Adipose tissue (tissue), 3 donors: ENCODE results near the gene NIPAL1. TPM values are rescaled to one million over a fixed set of nuclear protein-coding genes. Genes with fewer than 3 reads are reported as not detected.

Experiments used
- H3K27ac ChIP-seq: one replicate; pipeline ENCODE4 v1.5.1; 2013; ENCODE audit warnings: low read depth, low read length
- WGBS, 3 donors: extraction: QIAGEN DNeasy Blood & Tissue Kit; methylation state at CpG; one replicate each; pipeline ENCODE4 v1.1.7; 2013; 5-methylcytosine and 5-hydroxymethylcytosine counted together
- polyA plus RNA-seq, 3 donors: library from polyadenylated mRNA; stranded (reverse); fragments of 200-250 nt; gene quantifications; one replicate each; pipeline ENCODE4 v1.2.3, GENCODE V29; 2013
- donor health status: healthy with polysubstance abuse.
- donor health status: Bipolar disorder and iron deficiency.
- donor health status: healthy.

NIPAL1 gene
- polyA plus RNA-seq, 3 donors = 0.11 to 0.77 (median 0.58) TPM

DNA sequence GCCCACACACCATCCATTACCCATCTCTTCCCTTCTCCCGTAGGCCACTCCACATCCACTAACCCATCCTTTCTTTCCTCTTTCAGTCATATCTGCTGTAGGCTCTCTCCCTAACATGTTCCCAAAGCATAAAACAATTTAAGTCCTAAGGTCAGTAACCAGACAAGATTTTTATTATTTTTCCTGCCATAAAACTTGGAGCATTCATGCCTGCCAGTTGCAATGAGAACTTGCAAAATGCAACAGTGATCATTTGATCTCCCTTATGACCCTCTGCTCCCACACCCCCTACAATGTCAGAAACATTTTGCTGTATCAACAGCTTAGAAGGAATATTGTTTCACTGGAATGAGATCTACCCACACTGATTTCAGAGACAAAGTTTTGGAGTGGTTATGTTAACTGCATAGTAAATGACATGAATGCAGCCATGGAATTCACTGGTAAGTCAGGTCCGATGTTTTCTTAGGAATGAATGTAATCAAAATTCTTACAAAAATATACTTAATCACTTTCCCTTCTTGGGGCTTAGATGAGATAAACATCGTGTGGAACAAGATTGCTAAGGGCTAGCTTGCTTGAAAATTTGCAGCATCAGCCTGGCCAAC is 5.7 kb downstream of the NIPAL1 start:
- WGBS, 3 donors = 69 to 79% (median 73%) methylated on average over 3 of the region's 3 CpGs

DNA sequence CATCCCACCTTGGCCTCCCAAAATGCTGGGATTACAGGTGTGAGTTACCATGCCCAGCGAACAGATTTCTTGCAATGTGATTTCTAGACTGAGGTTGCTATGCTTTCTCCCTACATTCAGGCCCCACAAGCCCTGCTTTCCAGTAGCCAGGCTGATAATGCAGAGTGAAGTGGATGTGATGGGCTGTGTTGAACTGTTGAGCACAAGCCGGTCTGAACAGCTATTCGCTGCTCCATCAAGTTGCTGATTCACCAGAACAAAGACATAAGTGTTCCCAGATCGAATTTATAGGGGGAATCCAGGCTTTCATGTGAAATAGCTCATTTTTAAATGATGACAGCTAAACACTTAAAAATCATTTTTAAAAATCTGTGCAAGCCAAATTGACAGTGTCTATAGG is 8.0 kb downstream of the NIPAL1 start:
- H3K27ac ChIP-seq = no peak overlapping the region
- 66 to 83% (median 79%) methylated on average over 4 of the region's 4 CpGs for WGBS, 3 donors

More for the DNA sequence above, 5.7 kb downstream of the NIPAL1 start:
- no peak overlapping the region for H3K27ac ChIP-seq

DNA sequence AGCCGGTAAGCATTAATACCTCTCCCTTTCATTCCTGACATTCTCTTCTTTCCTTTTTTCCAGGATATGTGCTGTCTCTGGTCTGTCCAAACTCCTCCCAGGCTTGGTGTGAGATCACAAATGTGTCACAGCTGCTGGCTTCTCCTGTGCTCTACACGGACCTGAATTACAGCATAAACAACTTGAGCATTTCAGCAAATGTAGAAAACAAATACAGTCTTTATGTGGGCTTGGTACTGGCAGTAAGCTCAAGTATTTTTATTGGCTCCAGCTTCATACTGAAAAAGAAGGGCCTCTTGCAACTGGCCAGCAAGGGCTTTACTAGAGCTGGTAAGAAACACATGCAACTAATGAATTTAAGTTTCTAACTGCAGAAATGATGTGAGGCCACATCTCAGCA is 8.4 kb downstream of the NIPAL1 start:
- H3K27ac ChIP-seq = no peak overlapping the region
- WGBS, 3 donors = 42 to 52% (median 44%) methylated on average over 2 of the region's 2 CpGs

DNA sequence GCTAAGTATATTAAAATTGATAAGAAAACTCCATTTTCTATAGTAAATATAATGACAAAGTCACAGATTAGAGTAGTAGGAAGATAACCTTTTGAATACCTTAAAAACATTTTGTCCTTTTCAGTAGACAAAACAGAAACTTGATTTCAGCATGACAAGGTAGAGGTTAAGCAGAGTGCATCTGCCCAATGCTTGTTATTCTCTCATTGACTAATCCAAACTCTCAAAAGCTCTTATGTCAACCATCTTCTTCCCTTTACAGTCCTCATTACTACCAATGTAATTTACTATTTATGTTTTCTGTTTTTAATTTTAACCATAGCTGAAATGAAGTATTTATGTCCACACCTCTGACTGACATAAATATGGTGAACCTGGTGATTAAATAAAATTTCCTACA is 11.1 kb downstream of the NIPAL1 start:
- no peak overlapping the region for H3K27ac ChIP-seq

DNA sequence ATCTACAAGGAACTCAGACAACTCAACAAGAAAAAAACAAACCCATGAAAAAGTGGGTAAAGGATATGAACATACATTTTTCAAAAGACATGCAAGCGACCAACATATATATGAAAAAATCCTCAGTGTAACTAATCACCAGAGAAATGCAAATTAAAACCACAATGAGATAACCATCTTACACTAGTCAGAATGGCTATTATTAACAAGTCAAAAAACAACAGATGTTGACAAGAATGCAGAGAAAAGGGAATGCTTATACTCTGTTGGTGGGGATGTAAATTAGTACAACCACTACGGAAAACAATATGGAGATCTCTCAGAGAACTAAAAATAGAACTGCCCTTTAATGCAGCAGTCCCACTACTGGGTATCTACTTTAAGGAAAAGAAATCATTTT is 12.1 kb downstream of the NIPAL1 start:
- no peak overlapping the region for H3K27ac ChIP-seq
- 53 to 86% (median 58%) methylated on average over 2 of the region's 2 CpGs for WGBS, 3 donors

DNA sequence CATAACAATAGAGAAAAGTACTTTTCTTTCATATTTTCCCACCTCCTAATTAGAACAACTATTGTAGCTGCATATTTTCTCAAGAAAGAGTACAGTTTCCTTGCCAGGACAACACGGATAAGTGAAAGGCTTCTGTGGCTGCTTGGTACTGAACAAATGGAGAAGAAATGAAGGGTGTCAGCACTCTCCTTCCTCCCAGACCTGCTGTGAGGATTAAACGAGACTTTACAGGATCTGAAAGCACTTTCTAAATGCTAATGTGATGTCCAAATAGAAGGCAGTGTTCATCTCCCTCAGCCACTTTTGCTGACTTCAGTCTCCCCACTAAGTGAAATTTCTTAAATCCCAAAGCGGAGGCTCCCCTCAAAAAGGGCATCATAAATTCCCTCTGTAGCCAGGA is 13.9 kb downstream of the NIPAL1 start:
- no peak overlapping the region for H3K27ac ChIP-seq
- WGBS, 3 donors = 57 to 73% (median 68%) methylated on average over 3 of the region's 3 CpGs

DNA sequence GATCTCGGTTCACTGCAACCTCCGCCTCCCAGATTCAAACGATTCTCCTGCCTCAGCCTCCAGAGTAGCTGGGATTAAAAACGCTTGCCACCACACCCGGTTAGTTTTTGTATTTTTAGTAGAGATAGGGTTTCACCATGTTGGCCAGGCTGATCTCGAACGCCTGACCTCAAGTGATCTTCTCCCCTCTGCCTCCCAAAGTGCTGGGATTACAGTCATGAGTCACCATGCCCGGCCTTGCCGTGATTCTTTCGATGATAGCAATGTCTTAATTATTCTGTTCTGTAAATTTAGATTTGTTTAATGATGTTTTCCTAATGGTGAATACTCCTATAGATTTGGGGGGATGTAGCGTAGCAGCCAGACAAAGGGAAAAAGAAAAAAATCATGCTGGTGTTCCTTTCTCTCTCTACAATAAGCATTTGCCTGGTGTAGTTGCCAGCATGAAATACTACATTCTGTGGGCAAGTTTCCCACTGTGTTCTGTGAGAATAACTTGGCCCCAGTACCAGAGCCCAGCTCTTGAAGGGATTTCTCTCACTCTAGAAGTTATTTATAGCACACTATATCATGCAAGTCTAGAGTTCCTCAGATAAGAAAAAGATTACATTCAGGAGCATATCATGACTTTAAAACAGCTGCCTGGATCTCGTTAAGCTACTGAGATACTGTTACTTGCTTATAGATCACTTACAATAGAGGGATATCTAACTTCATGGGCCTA is 15.4 kb downstream of the NIPAL1 start:
- H3K27ac ChIP-seq = no peak overlapping the region

DNA sequence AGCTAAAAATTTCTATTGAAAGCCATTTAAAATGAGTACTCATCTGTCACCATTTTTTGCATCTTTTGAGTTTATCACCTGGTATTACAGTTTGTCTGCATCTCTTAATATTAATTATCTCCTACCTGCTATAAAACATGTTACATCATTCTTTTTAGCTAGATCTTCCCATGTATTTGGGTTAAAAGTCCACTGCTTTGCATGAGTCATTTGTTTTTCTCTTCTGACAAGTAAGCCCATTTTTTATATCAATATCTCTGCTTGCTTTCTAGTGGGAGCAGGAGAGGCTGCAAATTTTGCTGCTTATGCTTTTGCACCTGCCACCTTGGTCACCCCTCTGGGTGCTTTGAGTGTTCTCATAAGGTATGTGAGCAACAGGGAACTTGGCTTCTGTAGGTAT is 16.1 kb downstream of the NIPAL1 start:
- no peak overlapping the region for H3K27ac ChIP-seq

More for the DNA sequence above, 15.4 kb downstream of the NIPAL1 start:
- 43 to 77% (median 71%) methylated on average over 12 of the region's 12 CpGs for WGBS, 3 donors

DNA sequence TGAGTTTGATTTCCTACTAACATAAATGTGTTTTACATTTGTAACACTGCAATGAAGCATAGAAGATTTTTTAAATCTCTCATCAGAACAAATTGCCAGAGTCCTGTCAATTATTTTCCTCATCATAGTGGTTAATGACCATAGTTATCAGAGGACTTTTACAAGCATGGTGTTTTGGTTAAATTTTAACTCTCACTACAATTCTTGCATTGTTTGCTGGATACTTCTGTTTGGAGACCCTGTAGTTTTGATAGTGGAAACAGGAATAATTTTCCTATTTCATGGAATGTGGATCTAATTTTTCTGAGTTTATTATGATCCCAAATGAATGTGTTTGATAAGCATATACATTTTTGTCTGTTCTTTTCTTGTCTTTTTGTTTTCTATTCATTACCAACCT is 16.8 kb downstream of the NIPAL1 start:
- no peak overlapping the region for H3K27ac ChIP-seq

DNA sequence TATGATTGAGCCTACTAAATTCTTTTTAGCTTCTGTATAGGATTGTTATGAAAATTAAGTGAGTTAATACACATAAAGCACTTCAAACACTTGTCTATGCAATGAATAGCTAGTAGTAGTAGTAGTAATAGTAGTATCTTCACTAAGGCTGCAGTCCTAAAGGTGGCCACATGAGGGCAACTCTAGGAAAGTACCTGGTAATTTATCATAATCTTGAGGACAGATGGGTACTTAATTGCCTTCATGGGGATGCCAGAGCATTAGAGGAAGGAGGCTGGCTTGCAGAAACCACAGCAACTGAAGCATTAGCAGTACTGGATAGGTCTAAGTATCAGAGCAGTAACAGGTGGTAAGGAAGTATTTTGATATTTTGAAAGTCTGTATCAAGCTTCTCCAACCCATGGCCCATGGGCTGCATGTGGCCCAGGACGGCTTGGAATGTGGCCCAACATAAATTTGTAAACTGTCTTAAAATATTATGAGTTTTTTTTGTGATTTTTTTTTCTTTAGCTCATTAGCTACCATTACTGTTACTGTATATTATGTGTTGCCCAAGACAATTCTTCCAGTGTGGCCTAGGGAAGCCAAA is 17.3 kb downstream of the NIPAL1 start:
- no peak overlapping the region for H3K27ac ChIP-seq
- 74 to 83% (median 82%) methylated on average over 1 of the region's 1 CpG for WGBS, 3 donors

DNA sequence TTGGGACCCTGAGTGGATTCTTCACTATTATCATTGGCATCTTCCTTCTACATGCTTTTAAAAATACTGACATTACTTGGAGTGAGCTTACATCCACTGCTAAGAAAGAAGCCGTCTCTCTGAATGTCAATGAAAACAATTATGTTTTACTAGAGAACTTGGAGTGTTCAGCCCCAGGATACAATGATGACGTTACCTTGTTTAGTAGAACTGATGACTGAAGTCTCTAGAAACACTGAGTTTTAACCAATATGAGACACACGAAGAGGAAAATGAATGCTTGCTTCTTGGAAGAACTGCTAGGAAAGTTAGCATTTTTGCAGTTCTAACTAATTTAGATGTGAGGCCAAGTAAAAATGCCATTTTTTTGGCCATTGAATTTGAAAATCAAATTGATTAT is 19.4 kb downstream of the NIPAL1 start:
- no peak overlapping the region for H3K27ac ChIP-seq
- WGBS, 3 donors = 89 to 90% (median 89%) methylated on average over 3 of the region's 3 CpGs

DNA sequence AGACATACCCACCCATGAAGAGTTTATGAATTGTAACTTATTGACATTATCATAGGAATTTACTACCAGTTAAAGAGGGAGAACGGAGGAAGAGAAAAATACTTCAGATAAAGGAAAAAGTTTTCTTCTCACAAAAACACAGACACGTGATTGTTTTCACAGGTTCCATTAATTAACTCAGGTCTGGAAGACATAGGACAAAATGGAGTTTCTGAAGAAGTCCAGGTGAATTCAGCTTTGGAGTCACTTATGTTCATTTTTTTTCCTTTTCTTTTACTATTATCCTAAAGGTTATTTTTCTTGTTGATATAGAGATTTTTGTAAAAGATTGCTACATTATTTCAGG is 20.5 kb downstream of the NIPAL1 start:
- no peak overlapping the region for H3K27ac ChIP-seq
- WGBS, 3 donors = 53 to 86% (median 64%) methylated on average over 2 of the region's 2 CpGs

DNA sequence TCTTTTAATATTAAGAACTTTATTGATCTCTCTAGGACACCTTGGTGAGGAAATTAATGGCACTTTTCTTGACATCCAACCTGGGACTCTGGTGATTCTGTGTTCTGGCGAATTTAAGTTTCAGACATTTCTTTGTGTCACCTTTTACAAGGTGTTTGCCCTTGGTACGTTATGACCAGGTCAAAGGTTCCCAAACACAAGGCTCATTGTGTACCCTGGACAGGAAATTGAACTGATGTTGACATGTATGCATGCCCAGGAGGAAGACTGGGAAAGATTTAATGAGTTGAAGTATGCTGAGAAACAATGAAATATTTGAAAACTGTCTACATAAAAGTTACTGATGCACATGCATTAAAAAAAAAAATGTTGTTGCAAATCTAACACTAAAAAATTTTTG is 22.1 kb downstream of the NIPAL1 start:
- 9 to 30% (median 17%) methylated on average over 2 of the region's 2 CpGs for WGBS, 3 donors

DNA sequence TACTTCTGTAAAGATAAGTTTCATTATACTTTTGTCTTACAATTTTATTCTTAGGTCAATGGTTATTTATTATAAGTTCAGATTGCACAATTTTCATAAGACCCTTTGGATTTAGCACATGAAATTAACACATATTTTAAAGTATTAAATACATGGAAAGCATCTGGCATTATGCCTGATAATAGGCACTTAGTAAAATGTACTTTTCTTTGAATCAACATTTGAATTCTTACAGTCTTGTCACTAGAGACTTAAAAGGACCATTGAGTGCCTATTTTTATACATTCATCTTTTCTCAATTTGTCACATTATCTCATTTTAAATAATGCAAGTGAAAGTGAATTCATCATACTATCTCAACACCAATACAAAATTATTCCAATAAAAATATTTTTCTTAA is 23.0 kb downstream of the NIPAL1 start:
- no peak overlapping the region for H3K27ac ChIP-seq

More for the DNA sequence above, 22.1 kb downstream of the NIPAL1 start:
- H3K27ac ChIP-seq = no peak overlapping the region

DNA sequence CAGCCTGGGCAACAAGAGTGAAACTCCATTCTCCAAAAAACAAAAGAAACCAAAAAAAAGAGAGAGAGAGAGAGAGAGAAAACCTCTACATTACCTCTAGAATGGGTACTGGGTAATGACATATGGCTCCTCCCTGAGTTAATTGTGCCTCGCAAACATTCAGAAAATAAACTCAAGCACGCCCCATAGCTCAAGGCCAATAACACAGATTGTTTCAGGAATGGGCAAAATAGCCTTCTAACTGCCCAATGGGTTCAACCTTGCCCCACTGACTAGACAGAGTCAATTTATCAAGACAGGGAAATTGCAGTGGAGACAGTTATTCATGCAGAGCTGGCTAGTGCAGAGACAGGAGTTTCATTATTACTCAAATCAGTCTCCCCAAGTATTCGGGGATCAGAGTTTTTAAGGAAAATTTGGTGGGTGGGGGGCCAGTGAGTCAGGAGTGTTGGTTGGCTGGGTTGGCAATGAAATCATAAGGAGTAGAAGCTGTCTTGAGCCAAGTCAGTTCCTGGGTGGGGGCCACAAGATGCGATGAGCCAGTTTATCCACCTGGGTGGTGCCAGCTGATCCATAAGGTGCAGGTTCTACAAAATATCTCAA is 25.1 kb downstream of the NIPAL1 start:
- no peak overlapping the region for H3K27ac ChIP-seq
- 74 to 85% (median 76%) methylated on average over 4 of the region's 4 CpGs for WGBS, 3 donors

DNA sequence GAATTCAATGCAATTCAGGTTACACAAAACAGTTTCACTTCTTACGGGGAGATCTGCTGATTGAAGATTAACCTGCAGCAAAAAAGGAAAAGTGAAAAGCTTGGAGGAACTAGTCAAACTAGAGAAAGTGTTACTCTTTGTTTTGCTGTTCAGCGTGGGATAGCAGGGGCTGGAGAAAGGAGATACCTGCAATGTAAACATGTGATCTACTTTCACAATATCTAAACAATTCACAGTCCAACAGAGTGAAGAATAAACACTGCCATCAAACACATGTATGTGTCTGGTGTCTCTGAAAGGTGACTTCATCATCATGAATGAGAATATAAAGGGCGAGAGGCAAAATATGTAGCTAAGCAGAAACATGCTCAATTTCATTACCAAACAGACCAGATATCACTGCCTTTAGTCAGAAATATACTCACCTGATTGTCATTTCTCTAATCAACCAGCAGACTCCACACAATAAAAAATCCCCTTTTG is 26.4 kb downstream of the NIPAL1 start:
- WGBS, 3 donors = 29 to 57% (median 52%) methylated on average over 3 of the region's 3 CpGs
- H3K27ac ChIP-seq = no peak overlapping the region

DNA sequence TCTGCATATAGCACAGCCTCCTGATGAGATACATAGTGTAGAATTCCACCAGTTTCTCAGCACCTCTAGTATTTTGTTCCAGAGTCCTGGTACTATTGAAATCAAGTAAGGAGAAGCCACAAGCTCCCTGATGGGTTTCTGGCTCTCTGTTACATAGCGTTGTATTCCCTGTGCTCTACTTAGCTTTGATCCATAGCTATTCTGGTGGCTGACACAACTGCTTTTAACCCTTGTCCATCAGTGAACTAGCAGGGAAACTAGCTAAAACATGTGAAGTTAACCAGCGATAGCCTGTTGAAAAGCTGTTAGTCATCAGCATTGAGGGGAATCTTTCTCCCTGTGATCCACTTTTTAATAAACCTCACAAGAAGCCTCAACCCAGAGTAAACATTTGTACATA is 26.9 kb downstream of the NIPAL1 start:
- no peak overlapping the region for H3K27ac ChIP-seq
- WGBS, 3 donors = 39 to 76% (median 67%) methylated on average over 2 of the region's 2 CpGs

DNA sequence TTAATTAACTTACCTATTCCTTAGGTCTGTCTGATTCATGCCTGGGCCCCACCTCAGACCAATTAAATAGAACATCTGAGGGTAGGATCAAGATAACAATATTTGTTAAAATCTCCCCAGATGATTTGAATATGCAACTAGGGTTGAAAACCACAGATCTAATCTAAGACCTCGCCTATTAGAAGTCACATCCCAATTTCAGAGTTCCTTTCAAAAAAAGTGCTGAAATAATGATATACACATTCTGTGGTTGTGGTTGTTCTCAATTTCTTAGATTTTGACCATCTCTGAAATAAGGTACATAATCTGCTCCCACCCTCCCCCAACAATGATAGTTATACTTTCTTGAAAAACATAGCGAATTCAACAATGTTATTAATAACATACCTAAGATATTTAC is 27.7 kb downstream of the NIPAL1 start:
- 72 to 90% (median 73%) methylated on average over 2 of the region's 2 CpGs for WGBS, 3 donors
- H3K27ac ChIP-seq = no peak overlapping the region

DNA sequence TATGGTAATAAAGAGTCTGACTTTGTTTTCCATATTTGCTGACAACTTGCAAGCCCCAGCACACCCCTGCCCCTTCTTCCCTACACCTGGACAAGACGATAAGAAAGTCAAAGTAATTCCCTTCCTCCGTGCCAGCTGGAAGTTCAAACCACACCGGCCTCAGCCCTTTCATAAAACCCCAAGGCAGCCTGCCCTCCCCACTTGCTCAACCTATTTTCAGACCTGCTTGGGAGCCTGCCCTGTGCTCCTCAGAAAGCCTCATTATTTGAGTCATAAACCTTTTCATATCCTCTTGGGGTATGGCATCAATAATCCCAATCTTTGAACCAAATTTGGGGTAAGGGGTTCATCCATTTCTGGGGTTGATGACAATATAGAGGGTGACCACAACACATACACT is 29.5 kb downstream of the NIPAL1 start:
- no peak overlapping the region for H3K27ac ChIP-seq
- 23 to 53% (median 48%) methylated on average over 3 of the region's 3 CpGs for WGBS, 3 donors

DNA sequence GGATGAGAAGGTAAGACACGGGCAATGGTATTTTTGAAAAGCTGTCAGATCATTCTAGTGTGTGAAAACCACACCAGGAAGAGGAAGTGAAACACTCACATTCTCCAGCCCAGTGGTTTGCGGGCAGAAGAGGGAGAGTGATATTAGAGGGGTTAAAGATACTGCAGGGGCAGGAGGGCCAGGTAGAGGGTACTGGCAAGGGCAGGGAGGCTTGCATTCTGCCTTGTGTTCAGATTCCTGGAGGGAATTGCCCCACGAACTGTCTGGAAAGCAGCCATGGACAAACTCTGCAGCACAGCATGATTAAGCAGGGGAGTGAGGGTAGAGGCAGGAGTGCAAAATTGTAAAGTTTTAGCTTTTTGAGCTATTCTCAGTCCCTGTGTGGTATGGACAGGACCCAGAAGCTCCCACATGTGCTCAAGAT is 30.9 kb downstream of the NIPAL1 start:
- H3K27ac ChIP-seq = no peak overlapping the region
- 14 to 34% (median 18%) methylated on average over 3 of the region's 3 CpGs for WGBS, 3 donors
